GM19351 (cell line): Measurements from ENCODE around the gene ARHGAP10.
A peak's percentile ranks its signal among the peaks of the same experiment; 100 is the strongest.

Experiments
- ATAC-seq: cut with Tn5 transposase; IDR thresholded peaks from one replicate; pipeline ENCODE4 v1.9.1; 2021; ENCODE audit warnings: mild to moderate bottlenecking, moderate library complexity; ENCODE audit not compliant: unreplicated experiment

ARHGAP10 gene

GRCh38 chr4:147844781-147845180 lies 112.9 kb downstream of the ARHGAP10 start:
- ATAC-seq = no peak

GRCh38 chr4:147846318-147847155 lies 114.6 kb downstream of the ARHGAP10 start:
- ATAC-seq = peak; percentile 85

- ATAC-seq = no peak
Measured at GRCh38 chr4:147847751-147848590, 116.1 kb downstream of the ARHGAP10 start.

GRCh38 chr4:147848634-147849033 lies 116.7 kb downstream of the ARHGAP10 start:
- ATAC-seq = no peak

GRCh38 chr4:147851135-147851534 lies 119.2 kb downstream of the ARHGAP10 start:
- ATAC-seq = no peak

GRCh38 chr4:147853706-147854105 lies 121.8 kb downstream of the ARHGAP10 start:
- no peak for ATAC-seq

- no peak for ATAC-seq
Measured at GRCh38 chr4:147854154-147854553, 122.3 kb downstream of the ARHGAP10 start.

GRCh38 chr4:147855571-147856009 lies 123.7 kb downstream of the ARHGAP10 start:
- no peak for ATAC-seq

GRCh38 chr4:147860960-147861359 lies 129.1 kb downstream of the ARHGAP10 start:
- ATAC-seq = no peak

- ATAC-seq = no peak
Measured at GRCh38 chr4:147862043-147862692, 130.3 kb downstream of the ARHGAP10 start.

GRCh38 chr4:147863111-147863747 lies 131.3 kb downstream of the ARHGAP10 start:
- peak; percentile 50 for ATAC-seq

- ATAC-seq = no peak
Measured at GRCh38 chr4:147863808-147864472, 132.1 kb downstream of the ARHGAP10 start.

GRCh38 chr4:147864607-147865006 lies 132.7 kb downstream of the ARHGAP10 start:
- no peak for ATAC-seq

- ATAC-seq = no peak
Measured at GRCh38 chr4:147865926-147866325, 134.0 kb downstream of the ARHGAP10 start.

GRCh38 chr4:147866532-147867271 lies 134.8 kb downstream of the ARHGAP10 start:
- peak; percentile 82 for ATAC-seq

GRCh38 chr4:147874109-147874508 lies 142.2 kb downstream of the ARHGAP10 start:
- no peak for ATAC-seq

GRCh38 chr4:147877308-147877771 lies 145.5 kb downstream of the ARHGAP10 start:
- ATAC-seq = no peak

- no peak for ATAC-seq
Measured at GRCh38 chr4:147879676-147880075, 147.8 kb downstream of the ARHGAP10 start.

- ATAC-seq = no peak
Measured at GRCh38 chr4:147880511-147880910, 148.6 kb downstream of the ARHGAP10 start.
